ENCODE data around the gene ME3.

ME3 gene

GRCh38 chr11:86588566-86589090 is 83.8 kb downstream of the ME3 start:
- DNase-seq: no peak
- in situ Hi-C loops (cut with HindIII; ENCODE audit: low pct_ligation_motif_present, low sequenced_read_pairs): no loop called here
- TF ChIP-seq CTCF (IDR thresholded peaks at IDR 0.05; ENCODE audit: low read depth, low read length, missing control alignments): no peak
- Histone ChIP-seq H3K27ac (no peak overlapping the region), H3K4me3 (ENCODE audit: low read depth, low read length) (no peak overlapping the region), H3K27me3 (replicated peaks) (no peaks in the 10 kb centered on the region), H3K36me3 (replicated peaks) (no peaks in the 10 kb centered on the region)

DNA sequence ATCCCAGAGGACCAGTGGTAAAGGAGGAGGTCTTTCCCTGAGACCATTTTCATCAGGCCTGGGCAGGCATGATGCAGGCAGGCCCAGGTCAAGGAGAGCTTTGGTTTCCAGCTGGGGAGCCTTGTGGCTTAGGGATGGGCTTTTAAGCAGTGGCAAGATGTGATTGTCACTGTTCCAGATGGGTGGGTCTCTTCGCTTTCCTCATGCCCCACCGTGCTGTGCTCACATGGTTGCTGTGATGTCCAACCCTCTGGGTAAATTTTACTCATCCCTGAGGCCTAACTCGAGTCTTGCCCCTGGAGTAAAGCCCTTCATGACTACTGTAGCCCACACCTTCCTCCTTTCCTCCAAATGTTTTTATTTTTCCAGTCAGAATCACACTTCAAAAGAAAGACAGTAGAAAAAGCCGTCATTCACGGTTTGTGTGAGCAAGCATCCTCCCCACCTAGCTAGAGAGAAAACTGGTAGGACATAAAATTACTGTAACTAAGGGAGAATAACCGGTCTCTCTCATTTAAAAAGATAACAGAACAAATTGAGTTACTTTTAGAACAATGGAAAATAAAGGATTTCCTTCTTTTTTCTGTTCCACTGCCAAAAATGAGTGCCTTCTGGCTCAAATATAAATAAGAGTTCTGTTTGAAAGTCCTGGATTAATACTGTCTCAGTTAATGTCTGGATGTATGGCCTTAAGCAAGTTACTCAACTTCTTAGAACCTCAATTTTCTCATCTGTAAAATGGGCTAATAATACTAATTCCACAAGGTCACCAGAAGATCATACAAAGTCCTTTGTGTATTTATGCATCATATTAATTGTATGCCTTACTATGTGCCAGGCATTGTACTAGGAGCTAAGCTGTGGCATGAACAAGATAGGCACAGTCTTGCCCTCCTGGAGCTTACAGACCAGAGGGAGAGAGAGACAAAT is 84.9 kb downstream of the ME3 start:
- H3K36me3 ChIP-seq (replicated peaks): no peaks in the 10 kb centered on the region
- no peak for TF ChIP-seq CTCF (IDR thresholded peaks at IDR 0.05; ENCODE audit: low read depth, low read length, missing control alignments)
- in situ Hi-C loops (cut with HindIII; ENCODE audit: low pct_ligation_motif_present, low sequenced_read_pairs): no loop called here
- no peak overlapping the region for H3K27ac ChIP-seq
- no peak for DNase-seq
- no peaks in the 10 kb centered on the region for H3K27me3 ChIP-seq (replicated peaks)
- H3K4me3 ChIP-seq (ENCODE audit: low read depth, low read length): no peak overlapping the region

DNA sequence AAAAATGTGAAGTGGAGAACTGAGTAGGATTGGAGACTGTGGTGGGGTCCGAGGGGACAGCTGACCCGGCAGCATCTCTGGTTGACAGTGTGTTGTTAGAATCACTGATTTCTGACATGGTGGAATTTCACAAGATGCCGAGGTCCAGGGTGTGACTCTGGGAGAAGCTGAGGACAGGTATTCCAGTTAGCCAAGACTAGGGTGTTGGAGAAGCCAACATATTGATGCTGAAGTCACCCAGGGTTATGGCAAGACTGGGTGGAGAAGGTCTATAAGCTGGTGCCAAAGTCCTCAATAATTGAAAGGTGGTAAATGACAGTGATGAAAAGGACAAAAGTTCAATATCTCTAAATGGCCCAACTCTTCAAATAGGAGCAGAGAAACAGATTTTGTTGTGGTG is 86.1 kb downstream of the ME3 start:
- TF ChIP-seq CTCF (IDR thresholded peaks at IDR 0.05; ENCODE audit: low read depth, low read length, missing control alignments): no peak
- H3K36me3 ChIP-seq (replicated peaks): no peaks in the 10 kb centered on the region
- H3K27ac ChIP-seq: no peak overlapping the region
- no peak overlapping the region for H3K4me3 ChIP-seq (ENCODE audit: low read depth, low read length)
- H3K27me3 ChIP-seq (replicated peaks): no peaks in the 10 kb centered on the region
- in situ Hi-C loops (cut with HindIII; ENCODE audit: low pct_ligation_motif_present, low sequenced_read_pairs): no loop called here
- no peak for DNase-seq

GRCh38 chr11:86582898-86583297 is 89.5 kb downstream of the ME3 start:
- no peaks in the 10 kb centered on the region for H3K27me3 ChIP-seq (replicated peaks)
- no peak for TF ChIP-seq CTCF (IDR thresholded peaks at IDR 0.05; ENCODE audit: low read depth, low read length, missing control alignments)
- in situ Hi-C loops (cut with HindIII; ENCODE audit: low pct_ligation_motif_present, low sequenced_read_pairs): no loop called here
- no peak for DNase-seq
- no peak overlapping the region for H3K27ac ChIP-seq
- H3K4me3 ChIP-seq (ENCODE audit: low read depth, low read length): no peak overlapping the region
- H3K36me3 ChIP-seq (replicated peaks): no peaks in the 10 kb centered on the region

- H3K4me3 ChIP-seq (ENCODE audit: low read depth, low read length): no peak overlapping the region
- no peak for TF ChIP-seq CTCF (IDR thresholded peaks at IDR 0.05; ENCODE audit: low read depth, low read length, missing control alignments)
- in situ Hi-C loops (cut with HindIII; ENCODE audit: low pct_ligation_motif_present, low sequenced_read_pairs): no loop called here
- H3K36me3 ChIP-seq (replicated peaks): no peaks in the 10 kb centered on the region
- no peak for DNase-seq
- H3K27ac ChIP-seq: no peak overlapping the region
- H3K27me3 ChIP-seq (replicated peaks): no peaks in the 10 kb centered on the region
Measured at GRCh38 chr11:86580535-86580934, 91.9 kb downstream of the ME3 start.

Measured in brain microvascular endothelial cell (primary cell).